Fibroblast of gingiva (primary cell): ENCODE measurements around the gene PLEKHG4.
A peak's percentile ranks its signal among the peaks of the same experiment; 100 is the strongest.

Experiments used
- DNase-seq: peaks from one replicate; pipeline ENCODE4 v3.0.0-alpha.2; 2011; ENCODE audit warnings: low read depth

Gene PLEKHG4

GRCh38 chr16:67265834-67266233 lies 13.5 kb upstream of the PLEKHG4 start:
- DNase-seq, result no peak

- peak; percentile 88 for DNase-seq
Measured at GRCh38 chr16:67268136-67268579, 11.2 kb upstream of the PLEKHG4 start.

GRCh38 chr16:67269766-67270165 lies 9.6 kb upstream of the PLEKHG4 start:
- DNase-seq, result no peak

GRCh38 chr16:67270931-67271338 lies 8.4 kb upstream of the PLEKHG4 start:
- no peak for DNase-seq

GRCh38 chr16:67271446-67271845 lies 7.9 kb upstream of the PLEKHG4 start:
- DNase-seq, result no peak

- no peak for DNase-seq
Measured at GRCh38 chr16:67275321-67275720, 4.0 kb upstream of the PLEKHG4 start.

- DNase-seq, result peak; percentile 98
Measured at GRCh38 chr16:67277294-67277998, 1.9 kb upstream of the PLEKHG4 start.

GRCh38 chr16:67277999-67278772 lies 1.1 kb upstream of the PLEKHG4 start:
- peak; percentile 68 for DNase-seq

- peak; percentile 23 for DNase-seq
Measured at GRCh38 chr16:67278773-67279295, 498 bp upstream of the PLEKHG4 start.

GRCh38 chr16:67280090-67281015 lies 1.0 kb downstream of the PLEKHG4 start:
- no peak for DNase-seq

- DNase-seq, result no peak
Measured at GRCh38 chr16:67281536-67282446, 2.5 kb downstream of the PLEKHG4 start.

GRCh38 chr16:67282447-67282805 lies 3.1 kb downstream of the PLEKHG4 start:
- DNase-seq, result no peak

- DNase-seq, result no peak
Measured at GRCh38 chr16:67283039-67283825, 3.9 kb downstream of the PLEKHG4 start.

- DNase-seq, result no peak
Measured at GRCh38 chr16:67283826-67284555, 4.7 kb downstream of the PLEKHG4 start.

- no peak for DNase-seq
Measured at GRCh38 chr16:67284699-67285646, 5.6 kb downstream of the PLEKHG4 start.

GRCh38 chr16:67286441-67287235 lies 7.3 kb downstream of the PLEKHG4 start:
- no peak for DNase-seq

- no peak for DNase-seq
Measured at GRCh38 chr16:67287960-67288359, 8.6 kb downstream of the PLEKHG4 start.

- DNase-seq, result no peak
Measured at GRCh38 chr16:67291461-67291860, 12.1 kb downstream of the PLEKHG4 start.
